HG03571 (cell line): ENCODE data around the gene MACROD1.

Experiments
- ATAC-seq: cut with Tn5 transposase; IDR thresholded peaks from one replicate; pipeline ENCODE4 v1.9.1; 2021; ENCODE audit not compliant: unreplicated experiment

The MACROD1 gene

GRCh38 chr11:64094463-64095260, 71.3 kb downstream of the MACROD1 start:
- no peak for ATAC-seq

- no peak for ATAC-seq
Observed at GRCh38 chr11:64093233-64094039, 72.5 kb downstream of the MACROD1 start.

DNA sequence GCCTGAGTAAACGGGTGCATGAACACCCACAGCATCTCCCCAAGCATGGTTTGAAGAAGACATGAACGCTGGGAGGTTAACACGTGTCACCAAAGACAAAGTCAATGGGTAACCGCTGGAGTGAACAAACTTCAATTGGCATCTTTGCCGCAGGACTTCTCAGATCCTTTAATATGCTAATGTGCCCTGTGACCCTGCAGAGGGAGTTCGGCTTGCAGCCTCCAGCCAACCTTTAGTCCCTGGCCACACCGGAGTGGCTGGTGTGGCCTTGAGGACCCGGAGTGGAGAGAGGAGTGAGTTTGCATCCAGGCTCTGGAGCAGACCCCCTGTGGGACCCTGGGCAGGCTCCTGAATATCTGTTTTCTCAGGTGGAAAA, 73.2 kb downstream of the MACROD1 start:
- ATAC-seq = no peak

GRCh38 chr11:64092111-64092760, 73.7 kb downstream of the MACROD1 start:
- no peak for ATAC-seq

- no peak for ATAC-seq
Observed at GRCh38 chr11:64090806-64091516, 75.0 kb downstream of the MACROD1 start.

GRCh38 chr11:64089915-64090805, 75.8 kb downstream of the MACROD1 start:
- ATAC-seq = no peak

DNA sequence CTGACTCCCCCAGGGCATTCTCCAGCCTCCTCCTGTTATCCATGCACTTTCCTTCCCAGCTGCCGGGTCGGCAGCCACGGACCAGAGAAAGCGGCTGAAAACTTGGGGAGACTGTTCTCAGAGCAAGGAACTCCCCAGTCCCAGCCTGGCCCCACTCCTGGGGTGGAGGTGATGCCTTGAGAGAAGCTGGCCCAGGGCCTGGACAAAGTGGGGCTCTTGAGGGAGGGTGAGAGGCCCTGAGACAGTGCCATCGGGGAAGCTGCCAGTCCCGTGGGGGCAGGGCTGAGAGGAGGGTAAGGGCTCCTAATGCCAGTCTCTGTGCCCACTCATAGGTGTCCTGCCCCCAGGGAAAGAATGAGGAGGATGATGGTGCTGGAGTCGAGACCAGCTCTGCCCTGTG, 76.4 kb downstream of the MACROD1 start:
- no peak for ATAC-seq

GRCh38 chr11:64089027-64089360, 76.9 kb downstream of the MACROD1 start:
- ATAC-seq = no peak

DNA sequence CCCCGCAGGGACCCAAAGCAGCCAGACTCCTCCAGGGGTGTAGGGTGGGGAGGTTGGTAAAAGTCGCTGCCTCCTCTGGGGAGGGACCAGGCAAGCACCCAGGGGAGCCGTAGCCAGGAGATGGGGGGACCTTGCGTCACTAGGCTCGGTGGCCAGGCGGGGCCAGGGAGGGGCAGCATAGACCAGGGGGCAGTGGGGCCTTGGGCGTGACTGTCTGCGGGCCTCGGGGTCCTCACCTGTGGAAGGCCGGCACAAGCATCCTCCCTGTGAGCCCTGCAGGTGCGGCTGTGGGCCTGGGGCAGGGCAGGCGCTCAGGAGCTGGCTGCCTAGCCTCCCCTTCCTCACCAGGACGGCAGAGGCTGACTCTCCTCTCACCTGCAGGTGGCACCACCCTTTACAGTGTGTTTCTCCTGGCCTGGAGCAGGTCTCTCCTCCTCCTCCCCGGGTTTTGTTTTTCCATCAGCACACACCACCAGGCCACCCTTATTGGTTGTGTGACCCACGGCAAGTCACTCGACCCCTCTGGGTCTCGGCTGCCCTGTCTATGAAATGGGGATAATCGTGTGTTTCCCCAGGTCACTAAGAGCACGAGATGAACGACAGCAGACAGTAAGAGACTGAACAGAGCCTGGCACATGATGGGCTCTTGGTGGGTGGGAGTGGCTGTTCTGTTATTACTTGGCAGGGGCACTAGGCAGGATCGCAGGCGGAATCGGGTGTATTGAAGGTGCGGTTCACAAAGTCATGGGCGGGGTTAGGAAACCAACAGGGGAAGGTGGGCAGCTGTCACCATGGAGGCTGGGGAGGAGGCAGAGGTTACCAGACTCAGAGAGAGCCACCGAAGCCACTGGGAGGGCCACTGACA, 77.5 kb downstream of the MACROD1 start:
- no peak for ATAC-seq

DNA sequence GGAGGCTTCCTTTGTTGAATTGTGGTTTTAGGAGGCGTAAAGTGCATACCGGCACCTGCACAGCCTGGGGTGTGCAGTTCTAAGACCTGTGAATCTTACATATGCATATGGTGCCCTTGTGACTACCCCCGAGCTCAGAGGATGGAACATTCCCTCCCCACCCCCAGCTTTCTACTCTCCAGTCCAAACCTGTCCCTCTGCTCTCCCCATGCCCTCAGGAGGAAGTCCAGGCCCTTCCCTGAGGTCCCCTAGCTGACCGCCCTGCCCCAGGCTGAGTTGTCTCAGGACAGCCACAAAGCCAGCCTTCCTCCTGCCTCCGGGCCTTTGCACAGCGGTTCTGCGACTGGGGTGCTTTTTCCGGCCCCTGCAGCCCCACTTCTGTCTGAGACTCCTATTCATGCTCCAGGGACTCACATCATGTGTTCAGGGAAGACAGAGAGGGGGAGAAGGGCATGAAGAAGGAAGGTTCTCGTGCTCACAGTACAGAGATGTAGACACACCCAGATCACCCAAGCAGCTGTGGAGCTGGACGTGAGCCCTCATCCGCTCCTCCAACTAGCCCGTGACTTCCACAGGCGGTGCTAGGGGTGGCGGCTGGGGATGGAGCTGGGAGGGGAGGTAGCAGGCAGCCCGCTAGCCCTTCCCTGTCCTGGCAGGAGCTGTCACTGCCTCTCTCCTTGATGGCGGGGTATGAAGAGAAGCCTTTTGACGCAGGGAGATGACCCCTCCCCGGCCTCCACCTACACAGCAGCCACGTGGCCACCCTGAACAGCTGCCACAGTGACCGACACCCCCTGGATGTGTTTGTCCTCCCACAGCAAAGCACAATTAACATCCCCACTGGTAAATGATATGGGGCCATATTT, 79.4 kb downstream of the MACROD1 start:
- ATAC-seq = no peak

DNA sequence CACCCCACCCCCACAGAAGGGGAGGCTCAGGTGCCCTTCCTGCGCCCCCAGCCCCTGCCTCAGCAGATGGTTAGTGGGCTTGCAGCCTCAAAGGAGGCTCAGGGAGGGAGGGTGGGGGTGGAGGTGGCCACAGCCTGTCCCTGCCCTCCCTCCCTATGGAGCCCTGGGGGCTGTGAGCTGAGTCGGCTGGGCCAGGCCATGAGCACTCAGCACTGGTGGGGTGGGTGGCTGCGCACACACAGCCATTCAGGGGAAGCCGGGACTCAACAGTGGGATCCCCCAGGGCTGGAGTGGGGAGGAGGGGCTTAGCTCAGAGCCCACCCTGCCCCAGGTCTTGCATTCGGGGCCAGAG, 80.0 kb downstream of the MACROD1 start:
- no peak for ATAC-seq

GRCh38 chr11:64084951-64085710, 80.8 kb downstream of the MACROD1 start:
- no peak for ATAC-seq

- no peak for ATAC-seq
Observed at GRCh38 chr11:64084146-64084950, 81.6 kb downstream of the MACROD1 start.

GRCh38 chr11:64083398-64084080, 82.4 kb downstream of the MACROD1 start:
- no peak for ATAC-seq

DNA sequence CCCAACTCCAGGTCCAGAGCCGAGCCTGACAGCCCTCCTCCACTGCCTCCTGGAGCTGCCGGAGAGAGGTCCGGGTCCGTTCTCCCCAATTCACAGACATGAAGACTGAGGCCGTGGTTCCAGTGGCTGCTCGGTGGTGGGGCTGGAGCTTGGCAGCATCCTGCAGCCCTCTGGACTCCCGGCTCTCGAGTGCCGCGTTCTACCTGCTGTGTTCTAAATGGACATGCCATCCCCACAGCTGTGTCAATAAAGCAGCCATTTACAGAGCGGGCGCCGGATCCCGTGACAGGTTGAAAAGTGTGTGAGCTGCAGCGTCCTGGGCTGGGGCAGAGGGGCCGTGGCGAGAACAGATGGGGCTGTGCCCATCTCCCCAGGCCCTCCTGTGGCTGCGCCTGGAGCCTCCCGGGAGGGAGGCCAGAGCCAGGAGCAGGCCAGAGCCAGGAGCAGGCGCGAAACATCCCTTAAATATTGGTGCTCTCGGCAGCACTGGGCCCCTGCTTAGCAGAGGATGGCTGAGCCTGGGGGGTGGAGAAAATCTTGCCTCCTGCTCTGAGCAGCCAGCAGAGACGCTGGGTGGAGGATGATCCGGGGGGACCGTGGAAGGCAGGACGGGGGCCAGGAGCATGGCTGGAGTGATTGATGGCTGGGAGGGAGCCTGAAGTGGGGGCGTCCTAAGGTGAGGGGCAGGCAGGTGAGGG, 84.0 kb downstream of the MACROD1 start:
- no peak for ATAC-seq

DNA sequence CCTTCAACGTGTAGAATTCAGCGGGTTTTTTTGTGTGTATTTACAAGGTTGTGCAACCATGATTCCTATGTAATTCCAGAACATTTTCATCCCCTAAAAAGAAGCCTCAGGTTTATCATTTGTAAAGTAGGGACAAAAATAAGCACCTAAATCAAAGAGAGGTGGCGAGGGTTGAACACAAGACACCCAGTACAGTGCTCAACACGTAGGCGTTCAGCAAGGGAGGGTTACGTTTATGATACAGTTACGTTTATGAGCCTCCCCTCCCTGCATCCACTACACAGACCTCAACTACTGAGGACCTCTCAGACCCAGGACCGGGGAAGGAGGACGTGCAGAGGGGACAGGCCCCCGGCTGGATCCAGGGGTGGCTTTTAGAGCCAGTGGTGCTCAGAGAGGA, 85.5 kb downstream of the MACROD1 start:
- ATAC-seq = no peak
